SK-N-SH (cell line): Measurements from ENCODE around the gene GP1BA. TPM values are rescaled to one million over a fixed set of nuclear protein-coding genes. Genes with fewer than 3 reads are reported as not detected.

Experiments
- CTCF ChIA-PET: fragments of 300-600, 350-600 bp; formaldehyde crosslinking; extraction: SDS; loops from one replicate; lab custom pipeline; 2021; lab: Yijun Ruan, JAX
- POLR2A ChIA-PET: fragments of 350-600 bp; sonication (Branson Sonifier 250); formaldehyde crosslinking; extraction: SDS; loops from one replicate; lab custom pipeline; 2020; ENCODE audit warnings: antibody characterized with exemption, inconsistent platforms; lab: Yijun Ruan, JAX
- DNase-seq: peaks from one replicate; pipeline ENCODE4 v3.0.0; 2012
- H2AFZ ChIP-seq: fragments of 200-600 bp; sonication (generic); 2 replicates; pipeline ENCODE4 v1.8.1; 2016; ENCODE audit warnings: antibody characterized with exemption, mild to moderate bottlenecking, low read depth
- H3F3A ChIP-seq: fragments of 200-600 bp; sonication (generic); replicated peaks from 2 replicates; pipeline ENCODE3; 2016; ENCODE audit warnings: antibody characterized with exemption, mild to moderate bottlenecking; ENCODE audit not compliant: insufficient read depth
- H3K27ac ChIP-seq, 2 experiments: fragments of 200-500 bp in 1 of 2; fragments of 200-600 bp in 1 of 2; sonication (Bioruptor generic) in 1 of 2; sonication (generic), shearing (Covaris generic) in 1 of 2; 2 replicates each; pipeline versions ENCODE4 v1.5.1 to v1.6.1; 2014 to 2016; ENCODE audit warnings: low read depth in 2 of 2, inconsistent platforms in 1 of 2, low read length in 1 of 2, mild to moderate bottlenecking in 1 of 2, mixed read lengths in 1 of 2
- H3K27me3 ChIP-seq: fragments of 200-600 bp; sonication (generic), shearing (Covaris generic); 2 replicates; pipeline ENCODE4 v1.6.1; 2016; ENCODE audit warnings: mixed run types; ENCODE audit not compliant: insufficient read depth
- H3K36me3 ChIP-seq, 2 experiments: fragments of 200-500 bp in 1 of 2; fragments of 200-600 bp in 1 of 2; sonication (Bioruptor generic) in 1 of 2; sonication (generic) in 1 of 2; replicated peaks in 1 of 2; 2 replicates each; pipeline versions ENCODE3 to v1.5.1; 2014 to 2016; ENCODE audit warnings: low read length in 1 of 2, mild to moderate bottlenecking in 1 of 2; ENCODE audit not compliant: insufficient read depth in 2 of 2, control insufficient read depth in 1 of 2
- H3K4me1 ChIP-seq, 2 experiments: fragments of 200-500 bp in 1 of 2; fragments of 200-600 bp in 1 of 2; sonication (Bioruptor generic) in 1 of 2; sonication (generic), shearing (Covaris generic) in 1 of 2; 2 replicates each; pipeline versions ENCODE4 v1.5.1 to v1.6.1; 2014 to 2016; ENCODE audit warnings: low read depth in 1 of 2, low read length in 1 of 2, mixed run types in 1 of 2; ENCODE audit not compliant: insufficient read depth in 2 of 2, control insufficient read depth in 1 of 2
- H3K4me2 ChIP-seq: fragments of 200-600 bp; sonication (generic), shearing (Covaris generic); 2 replicates; pipeline ENCODE4 v1.6.1; 2017; ENCODE audit warnings: mixed run types
- H3K4me3 ChIP-seq, 2 experiments: fragments of 200-500 bp in 1 of 2; fragments of 200-600 bp in 1 of 2; sonication (Bioruptor generic) in 1 of 2; sonication (generic), shearing (Covaris generic) in 1 of 2; 2 replicates each; pipeline versions ENCODE4 v1.5.1 to v1.8.1; 2014 to 2016; ENCODE audit warnings: low read depth in 2 of 2, inconsistent platforms in 1 of 2, low read length in 1 of 2, mild to moderate bottlenecking in 1 of 2, mixed read lengths in 1 of 2, moderate library complexity in 1 of 2
- H3K79me2 ChIP-seq: fragments of 200-600 bp; sonication (generic); 2 replicates; pipeline ENCODE4 v1.8.1; 2017; ENCODE audit warnings: mild to moderate bottlenecking; ENCODE audit not compliant: insufficient read depth
- H3K9ac ChIP-seq: fragments of 200-600 bp; sonication (generic); 2 replicates; pipeline ENCODE4 v1.6.1; 2017; ENCODE audit warnings: mixed run types
- H3K9me2 ChIP-seq: fragments of 200-600 bp; sonication (generic); 2 replicates; pipeline ENCODE4 v1.6.1; 2017; ENCODE audit warnings: mixed run types
- H3K9me3 ChIP-seq: fragments of 200-600 bp; sonication (generic); 2 replicates; pipeline ENCODE4 v1.6.1; 2017; ENCODE audit warnings: mixed run types, mild to moderate bottlenecking, moderate library complexity
- H4K20me1 ChIP-seq: fragments of 200-600 bp; sonication (generic); 2 replicates; pipeline ENCODE4 v1.6.1; 2017; ENCODE audit warnings: mild to moderate bottlenecking, mixed run types; ENCODE audit not compliant: insufficient read depth
- CHD2 ChIP-seq: fragments of 150-350 bp; IDR thresholded peaks from 2 replicates; pipeline ENCODE4 v1.6.1; 2018; ENCODE audit warnings: low read length; ENCODE audit not compliant: partially characterized antibody
- ELF1 ChIP-seq: IDR thresholded peaks from 2 replicates; pipeline ENCODE4 v1.4.0; 2012
- FOSL2 ChIP-seq: IDR thresholded peaks from 2 replicates; pipeline ENCODE4 v1.4.0; 2012; ENCODE audit warnings: low read depth, mild to moderate bottlenecking, moderate library complexity, borderline replicate concordance
- FOXM1 ChIP-seq: IDR thresholded peaks from 2 replicates; pipeline ENCODE4 v1.4.0; 2012; ENCODE audit warnings: low read depth, mild to moderate bottlenecking
- JUND ChIP-seq: IDR thresholded peaks from 2 replicates; pipeline ENCODE4 v1.4.0; 2012
- MEF2A ChIP-seq: IDR thresholded peaks from 2 replicates; pipeline ENCODE4 v1.4.0; 2012; ENCODE audit warnings: low read depth, borderline replicate concordance
- MXI1 ChIP-seq: IDR thresholded peaks from 2 replicates; pipeline ENCODE4 v1.6.1; 2012; ENCODE audit warnings: mild to moderate bottlenecking, low read depth, low read length, improper control_type of control experiment
- RAD21 ChIP-seq: IDR thresholded peaks from 2 replicates; pipeline ENCODE4 v1.6.1; 2012; ENCODE audit warnings: mild to moderate bottlenecking, low read length
- RXRA ChIP-seq: IDR thresholded peaks from 2 replicates; pipeline ENCODE4 v1.4.0; 2012; ENCODE audit warnings: low read depth, mild to moderate bottlenecking, borderline replicate concordance
- SIN3A ChIP-seq: IDR thresholded peaks from 2 replicates; pipeline ENCODE4 v1.6.1; 2012; ENCODE audit warnings: low read depth, mild to moderate bottlenecking, low read length, moderate library complexity, borderline replicate concordance
- TAF1 ChIP-seq: IDR thresholded peaks from 2 replicates; pipeline ENCODE4 v1.6.1; 2012; ENCODE audit warnings: low read depth, mild to moderate bottlenecking, low read length, moderate library complexity, borderline replicate concordance
- TCF12 ChIP-seq: IDR thresholded peaks from 2 replicates; pipeline ENCODE4 v1.4.0; 2012
- TEAD4 ChIP-seq: IDR thresholded peaks from 2 replicates; pipeline ENCODE4 v1.4.0; 2012; ENCODE audit warnings: mild to moderate bottlenecking, borderline replicate concordance; ENCODE audit not compliant: insufficient read depth
- YY1 ChIP-seq: IDR thresholded peaks from 2 replicates; pipeline ENCODE4 v1.4.0; 2012; ENCODE audit warnings: low read depth, mild to moderate bottlenecking
- WGBS: methylation state at CpG from one replicate; pipeline ENCODE4 v1.1.6; 2017; ENCODE audit warnings: low lambda C conversion rate; 5-methylcytosine and 5-hydroxymethylcytosine counted together
- polyA plus RNA-seq, 3 experiments: library from polyadenylated mRNA; depleted of rRNA; stranded (reverse); fragments of >200 nt; gene quantifications; 2 replicates each; pipeline ENCODE4 v1.2.3, GENCODE V29; 2012
- TF ChIP-seq, protein P1 (sequence below): IDR thresholded peaks from 2 replicates; pipeline ENCODE4 v1.6.1; 2012; ENCODE audit warnings: mild to moderate bottlenecking, low read depth, low read length, moderate library complexity
- TF ChIP-seq, protein P2 (sequence below): IDR thresholded peaks from 2 replicates; pipeline ENCODE4 v1.4.0; 2012; ENCODE audit warnings: low read depth, borderline replicate concordance
- TF ChIP-seq, protein P3 (sequence below): fragments of 150-350 bp; IDR thresholded peaks from 2 replicates; pipeline ENCODE4 v1.6.1; 2017; ENCODE audit warnings: antibody characterized with exemption, low read length, low read depth, borderline replicate concordance

Gene GP1BA
- polyA plus RNA-seq, 1 of the 3 experiments (the other 2 are of a cell fraction): not detected

DNA sequence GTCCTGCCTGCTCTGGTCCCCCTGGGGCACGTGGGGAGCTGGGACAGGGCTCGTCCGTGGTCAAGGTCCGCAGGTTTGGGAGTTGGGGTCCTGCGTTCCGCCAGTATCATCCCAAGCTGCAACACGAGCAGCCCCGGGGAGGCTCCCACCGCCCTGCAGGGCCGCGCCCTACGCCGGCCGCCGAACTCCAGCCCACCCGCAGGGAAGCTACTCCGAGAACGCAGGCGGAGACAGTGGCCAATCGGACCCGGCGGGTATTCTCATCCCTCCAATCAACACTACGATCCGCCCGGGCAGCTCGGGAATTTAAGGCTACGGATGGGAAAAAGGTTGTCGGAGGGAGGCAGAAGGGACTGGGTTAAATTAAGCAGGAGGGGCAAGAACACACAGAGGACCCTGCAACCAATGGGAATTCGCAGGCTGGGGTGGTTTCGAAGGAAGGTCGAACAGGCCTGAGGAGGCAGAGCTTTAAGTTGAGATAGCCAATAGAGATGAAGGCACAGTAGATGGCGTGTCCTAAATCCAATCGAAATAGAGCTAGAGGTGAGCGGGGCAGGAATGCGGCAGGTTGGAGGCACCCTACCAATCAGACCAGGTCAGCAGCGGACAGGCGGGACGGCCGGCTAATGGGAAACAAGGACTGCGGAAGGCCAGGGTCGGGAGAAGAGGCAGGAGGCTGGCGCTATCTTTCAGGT lies 34.9 kb downstream of the GP1BA start (continued):
- TF ChIP-seq, protein P1, sequence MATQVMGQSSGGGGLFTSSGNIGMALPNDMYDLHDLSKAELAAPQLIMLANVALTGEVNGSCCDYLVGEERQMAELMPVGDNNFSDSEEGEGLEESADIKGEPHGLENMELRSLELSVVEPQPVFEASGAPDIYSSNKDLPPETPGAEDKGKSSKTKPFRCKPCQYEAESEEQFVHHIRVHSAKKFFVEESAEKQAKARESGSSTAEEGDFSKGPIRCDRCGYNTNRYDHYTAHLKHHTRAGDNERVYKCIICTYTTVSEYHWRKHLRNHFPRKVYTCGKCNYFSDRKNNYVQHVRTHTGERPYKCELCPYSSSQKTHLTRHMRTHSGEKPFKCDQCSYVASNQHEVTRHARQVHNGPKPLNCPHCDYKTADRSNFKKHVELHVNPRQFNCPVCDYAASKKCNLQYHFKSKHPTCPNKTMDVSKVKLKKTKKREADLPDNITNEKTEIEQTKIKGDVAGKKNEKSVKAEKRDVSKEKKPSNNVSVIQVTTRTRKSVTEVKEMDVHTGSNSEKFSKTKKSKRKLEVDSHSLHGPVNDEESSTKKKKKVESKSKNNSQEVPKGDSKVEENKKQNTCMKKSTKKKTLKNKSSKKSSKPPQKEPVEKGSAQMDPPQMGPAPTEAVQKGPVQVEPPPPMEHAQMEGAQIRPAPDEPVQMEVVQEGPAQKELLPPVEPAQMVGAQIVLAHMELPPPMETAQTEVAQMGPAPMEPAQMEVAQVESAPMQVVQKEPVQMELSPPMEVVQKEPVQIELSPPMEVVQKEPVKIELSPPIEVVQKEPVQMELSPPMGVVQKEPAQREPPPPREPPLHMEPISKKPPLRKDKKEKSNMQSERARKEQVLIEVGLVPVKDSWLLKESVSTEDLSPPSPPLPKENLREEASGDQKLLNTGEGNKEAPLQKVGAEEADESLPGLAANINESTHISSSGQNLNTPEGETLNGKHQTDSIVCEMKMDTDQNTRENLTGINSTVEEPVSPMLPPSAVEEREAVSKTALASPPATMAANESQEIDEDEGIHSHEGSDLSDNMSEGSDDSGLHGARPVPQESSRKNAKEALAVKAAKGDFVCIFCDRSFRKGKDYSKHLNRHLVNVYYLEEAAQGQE: no peak
- TF ChIP-seq TAF1 (no peak), FOSL2 (no peak), RXRA (no peak), FOXM1 (no peak), TCF12 (no peak)
- TF ChIP-seq, protein P2, sequence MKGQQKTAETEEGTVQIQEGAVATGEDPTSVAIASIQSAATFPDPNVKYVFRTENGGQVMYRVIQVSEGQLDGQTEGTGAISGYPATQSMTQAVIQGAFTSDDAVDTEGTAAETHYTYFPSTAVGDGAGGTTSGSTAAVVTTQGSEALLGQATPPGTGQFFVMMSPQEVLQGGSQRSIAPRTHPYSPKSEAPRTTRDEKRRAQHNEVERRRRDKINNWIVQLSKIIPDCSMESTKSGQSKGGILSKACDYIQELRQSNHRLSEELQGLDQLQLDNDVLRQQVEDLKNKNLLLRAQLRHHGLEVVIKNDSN: no peak
- TF ChIP-seq, protein P3, sequence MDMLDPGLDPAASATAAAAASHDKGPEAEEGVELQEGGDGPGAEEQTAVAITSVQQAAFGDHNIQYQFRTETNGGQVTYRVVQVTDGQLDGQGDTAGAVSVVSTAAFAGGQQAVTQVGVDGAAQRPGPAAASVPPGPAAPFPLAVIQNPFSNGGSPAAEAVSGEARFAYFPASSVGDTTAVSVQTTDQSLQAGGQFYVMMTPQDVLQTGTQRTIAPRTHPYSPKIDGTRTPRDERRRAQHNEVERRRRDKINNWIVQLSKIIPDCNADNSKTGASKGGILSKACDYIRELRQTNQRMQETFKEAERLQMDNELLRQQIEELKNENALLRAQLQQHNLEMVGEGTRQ: 0 out of 2 replicates have a peak, but pooled peaks have one; percentile 22

DNA sequence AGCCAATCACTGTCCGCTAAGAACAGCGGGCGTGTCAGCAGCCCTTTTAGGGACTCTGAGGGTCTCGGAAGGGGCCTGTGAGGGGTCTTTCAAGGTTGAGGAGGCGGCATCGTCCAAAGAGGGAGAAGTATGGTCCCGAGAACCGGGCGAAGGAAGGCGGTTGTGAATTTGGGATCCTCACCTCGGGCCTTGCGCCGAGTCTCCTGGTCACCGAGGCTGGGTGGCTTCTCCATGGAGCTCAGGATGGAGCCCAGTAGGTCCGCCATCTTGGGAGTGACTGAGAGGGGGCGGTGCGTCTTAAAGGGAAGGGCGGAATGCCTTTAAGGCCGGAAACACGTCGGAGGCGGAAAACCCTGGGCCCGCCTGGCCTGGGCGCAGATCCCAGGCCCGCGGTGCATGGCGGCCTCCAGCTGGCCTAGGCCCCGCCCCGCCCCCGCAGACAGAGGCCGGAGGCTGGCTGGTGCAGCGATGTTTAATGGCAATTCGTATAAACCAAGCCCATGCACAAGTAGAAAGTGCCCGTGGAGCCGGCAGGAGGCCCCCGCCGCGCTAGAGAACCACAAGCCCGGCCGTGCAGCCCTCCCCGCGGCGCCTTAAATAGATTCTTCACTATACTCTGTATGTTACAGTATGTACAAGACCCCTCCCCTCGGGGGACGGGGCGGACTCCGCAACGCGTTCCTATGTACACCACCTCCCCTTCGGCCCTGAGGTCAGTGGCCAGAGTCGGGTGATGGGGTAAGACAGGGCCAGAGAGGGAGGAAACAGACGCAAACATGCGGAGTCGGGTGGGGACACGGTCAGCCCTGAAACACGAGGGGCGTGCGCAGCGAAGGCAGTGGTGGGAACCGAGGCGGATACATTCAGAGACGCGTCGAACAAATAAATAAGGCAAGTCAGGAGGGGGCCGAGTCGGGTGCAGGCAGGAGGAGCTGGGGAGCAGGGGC lies 35.7 kb downstream of the GP1BA start, which contains the start of gene SPAG7:
SPAG7 (minus strand) TSS at position 279 of the 947 bp plus-strand sequence; CDS start at position 266, 13 bp downstream.
- Histone ChIP-seq H3K4me3 (peak within 1 kb of the TSS; percentile 59 to 72), H3F3A (peaks cover 24% of the 10 kb centered on the region), H3K4me2 (peak within 1 kb of the TSS; percentile 97), H3K9me3 (no peaks in the 10 kb centered on the region), H3K27me3 (no peaks in the 10 kb centered on the region), H3K4me1 (peaks cover 16 to 24% of the 10 kb centered on the region in 2 experiments; a peak in 3 of 4 replicates), H4K20me1 (no peaks in the 10 kb centered on the region), H3K27ac (peak within 1 kb of the TSS; percentile 93 to 96), H3K9me2 (no peaks in the 10 kb centered on the region), H3K79me2 (peaks cover 50% of the 10 kb centered on the region), H2AFZ (no peak within 1 kb of the TSS; the same call in none of the 2 replicates), H3K36me3 (peaks cover 7 to 19% of the 10 kb centered on the region in 2 experiments), H3K9ac (peak within 1 kb of the TSS; percentile 77)
- DNase-seq: peak; percentile 95
- ChIA-PET CTCF (interaction anchor here (0.8 to 6.6 kb wide), 12 partner anchors 12 to 95 kb away, joined by 3 to 52 read pairs (median 3); partner anchors contain the start of genes CAMTA2, ENO3, RNF167 and SLC25A11), POLR2A (interaction anchor here (0.6 to 4.2 kb wide), 13 partner anchors 9 to 230 kb away, joined by 3 to 56 read pairs (median 5); partner anchors contain the start of genes ENO3, INCA1, KIF1C and PFN1)
- 6% methylated on average over 27 of the region's 66 CpGs for WGBS
- TF ChIP-seq RAD21 (peak; percentile 64), FOXM1 (no peak), MEF2A (no peak), TAF1 (peak; percentile 96), ELF1 (0 out of 2 replicates have a peak, but pooled peaks have one; percentile 22), CHD2 (peak; percentile 54), JUND (no peak), SIN3A (peak; percentile 68; the same call in 1 of the 2 replicates), TEAD4 (no peak), YY1 (peak; percentile 97), MXI1 (peak; percentile 62)
- TF ChIP-seq, protein P2: no peak
- TF ChIP-seq, protein P1: no peak; the same call in 1 of the 2 replicates
